HAP-1 (cell line): Measurements from ENCODE around the gene SYNPO2L.
"Not testable (repeated sequence)": the region's sequence is repeated elsewhere in the genome, so short reads cannot be mapped to it uniquely, and the experiment has no call there.

ENCODE experiments used
- DNase-seq, 2 experiments: peaks; one replicate each; pipeline ENCODE4 v3.0.0-alpha.2; 2016 to 2020; ENCODE audit warnings: low spot score in 2 of 2
- H3K27me3 ChIP-seq: fragments of 250-450 bp; sonication (Bioruptor Pico); 2 replicates; pipeline ENCODE4 v1.5.1; 2020; ENCODE audit warnings: low read depth, mild to moderate bottlenecking, moderate library complexity
- H3K36me3 ChIP-seq: fragments of 250-450 bp; sonication (Bioruptor Pico); replicated peaks from 2 replicates; pipeline ENCODE4 v1.5.1; 2020; ENCODE audit warnings: mild to moderate bottlenecking
- H3K4me1 ChIP-seq: fragments of 250-450 bp; sonication (Bioruptor Pico); 2 replicates; pipeline ENCODE4 v1.5.1; 2020; ENCODE audit warnings: mild to moderate bottlenecking
- H3K4me3 ChIP-seq: fragments of 250-450 bp; sonication (Bioruptor Pico); 2 replicates; pipeline ENCODE4 v1.5.1; 2020; ENCODE audit warnings: mild to moderate bottlenecking, moderate library complexity
- H3K9me3 ChIP-seq: fragments of 250-450 bp; sonication (Bioruptor Pico); 2 replicates; pipeline ENCODE4 v1.5.1; 2020; ENCODE audit warnings: mild to moderate bottlenecking, moderate library complexity
- in situ Hi-C: fragments of 300-500 bp; cut with MboI; formaldehyde crosslinking; loops from 3 replicates; pipeline ENCODE4 v1.14.3; 2020; ENCODE audit warnings: low sequenced_read_pairs, inconsistent platforms, mixed read lengths

Gene SYNPO2L, protein sequence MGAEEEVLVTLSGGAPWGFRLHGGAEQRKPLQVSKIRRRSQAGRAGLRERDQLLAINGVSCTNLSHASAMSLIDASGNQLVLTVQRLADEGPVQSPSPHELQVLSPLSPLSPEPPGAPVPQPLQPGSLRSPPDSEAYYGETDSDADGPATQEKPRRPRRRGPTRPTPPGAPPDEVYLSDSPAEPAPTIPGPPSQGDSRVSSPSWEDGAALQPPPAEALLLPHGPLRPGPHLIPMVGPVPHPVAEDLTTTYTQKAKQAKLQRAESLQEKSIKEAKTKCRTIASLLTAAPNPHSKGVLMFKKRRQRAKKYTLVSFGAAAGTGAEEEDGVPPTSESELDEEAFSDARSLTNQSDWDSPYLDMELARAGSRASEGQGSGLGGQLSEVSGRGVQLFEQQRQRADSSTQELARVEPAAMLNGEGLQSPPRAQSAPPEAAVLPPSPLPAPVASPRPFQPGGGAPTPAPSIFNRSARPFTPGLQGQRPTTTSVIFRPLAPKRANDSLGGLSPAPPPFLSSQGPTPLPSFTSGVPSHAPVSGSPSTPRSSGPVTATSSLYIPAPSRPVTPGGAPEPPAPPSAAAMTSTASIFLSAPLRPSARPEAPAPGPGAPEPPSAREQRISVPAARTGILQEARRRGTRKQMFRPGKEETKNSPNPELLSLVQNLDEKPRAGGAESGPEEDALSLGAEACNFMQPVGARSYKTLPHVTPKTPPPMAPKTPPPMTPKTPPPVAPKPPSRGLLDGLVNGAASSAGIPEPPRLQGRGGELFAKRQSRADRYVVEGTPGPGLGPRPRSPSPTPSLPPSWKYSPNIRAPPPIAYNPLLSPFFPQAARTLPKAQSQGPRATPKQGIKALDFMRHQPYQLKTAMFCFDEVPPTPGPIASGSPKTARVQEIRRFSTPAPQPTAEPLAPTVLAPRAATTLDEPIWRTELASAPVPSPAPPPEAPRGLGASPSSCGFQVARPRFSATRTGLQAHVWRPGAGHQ

DNA sequence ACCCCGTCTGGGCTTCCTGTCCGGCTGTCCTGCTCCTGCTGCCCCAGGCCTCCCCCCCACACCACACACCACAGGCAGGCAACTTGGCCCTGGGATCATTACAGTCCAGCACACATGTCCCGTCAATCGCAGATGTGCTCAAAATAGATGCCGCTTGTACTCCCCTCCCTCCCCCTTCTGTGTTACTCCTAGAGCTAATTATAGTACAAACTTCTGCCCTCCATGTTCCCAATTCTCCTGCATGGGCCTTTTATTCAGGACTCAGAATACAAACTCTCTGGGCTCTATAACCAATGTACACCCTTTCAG is at the start of gene SYNPO2L:
SYNPO2L (minus strand) TSS at position 40 of the 309 bp plus-strand sequence. CDS start 107 bp downstream, outside the sequence.
- no peaks in the 10 kb centered on the region for H3K27me3 ChIP-seq
- no peaks in the 10 kb centered on the region for H3K9me3 ChIP-seq
- in situ Hi-C loops: no loop called here
- no peaks in the 10 kb centered on the region for H3K36me3 ChIP-seq
- no peak for DNase-seq
- H3K4me1 ChIP-seq: no peaks in the 10 kb centered on the region
- H3K4me3 ChIP-seq: no peak within 1 kb of the TSS

DNA sequence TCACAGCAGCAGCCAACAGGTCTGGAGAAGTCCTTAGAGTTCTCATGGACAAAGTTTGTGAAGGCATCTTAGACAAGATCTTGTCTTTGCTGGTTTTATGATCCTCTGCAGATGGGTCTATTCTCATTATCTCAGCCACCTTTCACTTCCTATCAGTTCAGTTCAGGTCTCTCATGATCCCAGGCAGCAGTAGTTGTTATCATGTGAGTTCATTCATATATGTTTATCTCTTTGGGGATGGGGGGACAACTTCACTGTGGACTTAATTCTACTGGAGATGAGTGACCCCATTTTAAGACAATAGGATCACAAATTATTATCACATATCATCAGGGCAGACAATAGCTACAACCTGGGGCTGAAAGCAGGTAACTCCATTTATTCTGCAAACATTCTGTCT is 48.1 kb upstream of the SYNPO2L start:
- H3K9me3 ChIP-seq, H3K36me3 ChIP-seq, H3K4me3 ChIP-seq, DNase-seq, H3K27me3 ChIP-seq, H3K4me1 ChIP-seq, in situ Hi-C loops: not testable (repeated sequence)

DNA sequence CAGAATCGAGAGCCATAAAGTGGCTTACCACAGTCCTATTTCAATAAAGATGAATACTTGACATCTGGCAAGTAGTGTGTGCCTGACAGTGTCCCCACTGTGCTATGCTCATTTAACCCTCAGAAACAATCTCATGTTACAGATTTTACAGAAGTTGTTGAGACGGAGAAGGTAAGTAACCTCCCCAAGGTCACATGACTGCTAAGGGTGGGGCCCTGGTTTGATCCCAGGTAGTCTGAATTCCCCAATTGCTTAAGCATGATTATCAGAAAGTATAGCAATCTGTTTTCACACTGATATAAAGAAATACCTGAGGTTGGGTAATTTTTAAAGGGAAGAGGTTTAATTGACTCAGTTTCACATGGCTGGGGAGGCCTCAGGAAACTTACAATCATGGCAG is 43.0 kb upstream of the SYNPO2L start:
- H3K4me3 ChIP-seq, DNase-seq, H3K36me3 ChIP-seq, H3K27me3 ChIP-seq, H3K4me1 ChIP-seq, in situ Hi-C loops, H3K9me3 ChIP-seq: not testable (repeated sequence)

DNA sequence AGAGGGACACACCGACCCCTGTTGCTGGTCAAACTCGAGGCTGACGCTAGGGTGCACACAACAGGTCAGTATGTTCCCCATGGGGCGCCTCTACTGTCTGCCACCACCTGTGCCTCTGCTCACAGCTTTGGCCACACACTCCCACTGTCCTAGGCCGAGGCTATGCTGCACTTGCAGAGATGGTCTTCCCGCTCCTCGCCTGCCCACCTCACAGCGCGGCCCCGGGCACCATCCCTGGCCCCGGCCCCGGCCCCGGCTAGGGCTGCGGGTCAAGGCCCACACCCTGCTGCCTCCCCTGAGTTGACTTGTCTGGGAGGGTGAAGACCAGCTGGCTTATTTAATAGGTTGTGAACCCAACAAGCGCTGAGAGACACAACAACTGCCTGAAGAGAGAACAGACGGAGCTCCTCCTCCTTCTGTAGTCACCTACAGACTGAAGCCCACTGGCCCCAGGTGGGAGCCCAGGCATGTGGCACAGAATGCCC is 41.9 kb upstream of the SYNPO2L start, which contains the start of gene AGAP5:
AGAP5 (minus strand) TSS at position 435 of the 485 bp plus-strand sequence; CDS start at position 81, 354 bp downstream.
- H3K27me3 ChIP-seq, H3K36me3 ChIP-seq, DNase-seq, H3K4me1 ChIP-seq, H3K4me3 ChIP-seq, in situ Hi-C loops, H3K9me3 ChIP-seq: not testable (repeated sequence)

DNA sequence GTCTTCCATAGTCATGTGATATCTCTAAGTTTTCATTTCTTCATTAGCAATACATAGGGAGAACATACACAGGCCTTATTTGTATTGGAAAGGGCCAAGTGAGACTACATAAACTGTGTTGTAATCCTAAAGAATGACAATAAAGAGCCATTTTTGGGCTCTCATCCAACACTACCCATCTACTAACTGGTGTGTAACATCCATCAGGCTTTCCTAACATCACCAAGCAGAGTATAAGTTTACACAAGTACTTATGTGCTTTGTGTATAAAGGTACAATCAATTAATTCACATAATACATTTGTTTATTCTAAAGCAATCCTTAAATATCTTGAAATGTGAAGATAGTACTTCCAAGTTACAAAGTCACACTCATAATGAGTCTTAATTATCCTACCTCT is 39.5 kb upstream of the SYNPO2L start:
- H3K36me3 ChIP-seq, in situ Hi-C loops, DNase-seq, H3K27me3 ChIP-seq, H3K4me3 ChIP-seq, H3K4me1 ChIP-seq, H3K9me3 ChIP-seq: not testable (repeated sequence)

DNA sequence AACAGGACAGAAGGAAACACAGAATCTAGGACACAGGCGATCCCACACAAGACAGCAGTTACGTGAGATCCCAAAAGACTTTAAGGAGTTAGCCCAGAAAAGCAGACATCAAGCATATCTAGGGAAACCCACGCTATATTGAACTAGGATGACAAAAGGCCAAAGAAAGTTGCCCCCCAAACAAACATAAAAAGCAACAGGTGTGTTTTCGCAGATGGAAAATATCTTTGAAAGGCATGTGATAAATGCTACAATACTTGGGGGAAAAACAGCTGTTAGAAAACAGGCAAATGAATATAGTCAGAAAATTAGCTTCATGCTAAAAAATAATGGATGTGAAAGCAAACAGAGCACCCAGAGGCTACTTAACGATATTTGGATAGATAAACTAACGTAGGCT is 34.9 kb upstream of the SYNPO2L start:
- H3K27me3 ChIP-seq, H3K4me1 ChIP-seq, in situ Hi-C loops, H3K36me3 ChIP-seq, H3K4me3 ChIP-seq, H3K9me3 ChIP-seq, DNase-seq: not testable (repeated sequence)

DNA sequence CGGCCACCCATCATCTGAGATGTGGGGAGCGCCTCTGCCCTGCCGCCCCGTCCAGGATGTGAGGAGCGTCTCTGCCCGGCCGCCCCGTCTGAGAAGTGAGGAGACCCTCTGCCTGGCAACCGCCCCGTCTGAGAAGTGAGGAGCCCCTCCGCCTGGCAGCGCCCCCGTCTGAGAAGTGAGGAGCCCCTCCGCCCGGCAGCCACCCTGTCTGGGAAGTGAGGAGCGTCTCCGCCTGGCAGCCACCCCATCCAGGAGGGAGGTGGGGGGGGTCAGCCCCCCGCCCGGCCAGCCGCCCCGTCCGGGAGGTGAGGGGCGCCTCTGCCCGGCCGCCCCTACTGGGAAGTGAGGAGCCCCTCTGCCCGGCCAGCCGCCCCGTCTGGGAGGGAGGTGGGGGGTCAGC is 33.8 kb upstream of the SYNPO2L start:
- DNase-seq, H3K4me3 ChIP-seq: not testable (repeated sequence)

DNA sequence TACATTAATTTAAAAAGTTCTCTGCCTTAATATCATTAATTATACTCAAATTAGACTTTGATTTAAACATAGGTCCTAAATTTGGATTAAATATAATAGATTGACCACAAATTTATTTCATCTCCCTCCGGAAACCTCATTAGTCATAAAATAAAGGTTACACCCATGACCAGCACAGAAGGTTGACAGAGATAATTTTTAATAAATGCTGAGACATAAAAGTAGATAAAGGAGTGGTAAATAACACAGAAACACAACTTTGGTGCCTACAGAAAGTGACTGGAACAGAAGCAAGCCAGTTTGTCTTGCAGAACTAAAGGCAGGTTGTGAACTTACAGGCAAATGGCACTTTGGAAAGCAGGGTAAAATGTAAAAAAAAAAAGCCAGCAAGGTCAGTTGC is 31.8 kb upstream of the SYNPO2L start:
- H3K4me3 ChIP-seq, H3K36me3 ChIP-seq, H3K9me3 ChIP-seq, H3K27me3 ChIP-seq, DNase-seq, in situ Hi-C loops, H3K4me1 ChIP-seq: not testable (repeated sequence)

More for the DNA sequence above, 33.8 kb upstream of the SYNPO2L start:
- H3K9me3 ChIP-seq, in situ Hi-C loops, H3K4me1 ChIP-seq, H3K36me3 ChIP-seq, H3K27me3 ChIP-seq: not testable (repeated sequence)

DNA sequence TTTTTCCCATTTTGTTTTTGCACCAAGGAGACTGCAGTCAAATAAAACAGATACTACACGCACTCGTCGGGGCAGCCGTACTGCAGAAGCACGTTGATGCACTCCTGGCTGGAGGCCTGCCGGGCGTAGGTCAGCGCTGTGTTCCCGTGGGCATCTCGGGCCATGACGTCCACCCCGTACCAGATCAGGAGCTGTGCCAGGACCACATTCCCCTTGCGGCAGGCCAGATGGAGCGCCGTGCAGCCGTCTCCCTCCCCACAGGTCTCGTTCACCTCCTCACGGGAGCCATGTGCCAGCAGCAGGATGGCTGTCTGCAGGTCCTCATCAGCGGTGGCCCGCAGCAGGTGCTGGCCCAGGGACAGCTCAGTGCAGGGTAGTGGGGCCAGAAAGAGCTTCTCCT is 18.7 kb upstream of the SYNPO2L start:
- H3K4me3 ChIP-seq, in situ Hi-C loops, H3K27me3 ChIP-seq, H3K4me1 ChIP-seq, H3K9me3 ChIP-seq, H3K36me3 ChIP-seq, DNase-seq: not testable (repeated sequence)

DNA sequence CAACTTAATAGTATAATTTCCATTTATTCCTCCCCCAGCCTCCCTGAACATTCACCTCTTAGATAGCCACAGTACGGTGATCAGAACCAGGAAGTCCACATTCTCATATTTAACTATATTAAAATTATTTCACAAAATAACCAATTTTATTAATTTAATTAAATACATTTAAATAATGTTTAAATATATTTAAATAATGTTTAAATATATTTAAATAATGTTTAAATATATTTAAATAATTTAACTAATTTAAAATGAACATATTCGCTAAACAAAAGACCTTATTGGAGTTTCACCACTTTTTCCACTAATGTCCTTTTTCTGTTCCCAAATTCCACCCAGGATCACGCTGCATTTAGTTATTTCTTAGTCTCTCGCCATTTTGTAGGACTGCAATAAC is 12.5 kb upstream of the SYNPO2L start:
- H3K9me3 ChIP-seq, H3K27me3 ChIP-seq, DNase-seq, H3K4me1 ChIP-seq, in situ Hi-C loops, H3K4me3 ChIP-seq, H3K36me3 ChIP-seq: not testable (repeated sequence)

DNA sequence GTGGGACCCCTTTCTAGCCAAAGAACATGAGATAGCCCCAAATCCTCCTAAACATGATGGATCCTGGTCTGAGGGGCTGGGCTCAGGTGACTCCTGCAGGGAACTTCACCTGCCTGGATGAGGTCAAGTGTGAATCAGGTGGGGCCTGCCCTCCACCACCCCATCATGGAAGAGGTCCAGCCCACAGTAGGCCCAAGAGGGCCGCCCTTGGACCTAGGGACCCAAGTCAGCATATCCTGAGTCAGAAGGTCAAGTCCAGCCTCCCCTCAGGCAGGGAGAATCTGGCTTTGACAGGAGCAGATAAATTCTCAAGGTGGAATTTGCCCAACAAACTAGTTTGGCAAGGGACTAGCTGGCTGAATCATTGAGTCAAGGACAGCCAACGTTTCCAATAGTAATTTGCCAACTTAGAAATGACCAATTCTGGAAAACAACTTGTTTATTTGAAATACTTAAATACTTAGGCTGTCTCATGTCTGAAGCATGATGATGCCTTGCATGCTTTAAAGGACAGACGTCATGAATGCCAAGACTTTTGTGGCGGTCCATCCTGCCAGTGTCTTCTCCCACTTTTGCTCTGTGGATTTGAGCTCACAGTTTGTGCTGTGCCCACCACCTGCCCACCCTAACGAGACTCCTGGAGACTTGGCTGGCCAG is 10.5 kb upstream of the SYNPO2L start:
- DNase-seq, in situ Hi-C loops, H3K4me3 ChIP-seq: not testable (repeated sequence)

DNA sequence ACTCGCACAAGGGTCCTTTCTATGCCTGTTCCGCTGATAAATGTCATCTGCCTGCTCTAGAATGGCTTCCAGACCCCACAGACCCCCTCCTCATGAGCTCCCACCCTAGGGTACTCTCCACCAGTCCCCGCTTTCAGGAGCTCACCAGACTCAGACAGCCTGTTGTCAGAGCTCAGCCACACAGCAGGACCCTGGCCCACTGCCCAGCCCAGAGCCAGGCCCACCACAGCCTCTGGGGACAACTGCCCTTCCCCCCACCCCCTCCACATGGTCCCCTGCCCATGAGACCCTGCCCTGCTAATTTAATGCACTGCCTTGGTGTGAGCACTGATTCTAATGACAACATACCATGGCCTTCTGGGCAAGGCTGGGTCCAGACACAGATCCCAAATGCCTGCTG is 9.8 kb upstream of the SYNPO2L start:
- H3K4me1 ChIP-seq, H3K4me3 ChIP-seq, H3K9me3 ChIP-seq, DNase-seq, in situ Hi-C loops, H3K36me3 ChIP-seq, H3K27me3 ChIP-seq: not testable (repeated sequence)

More for the DNA sequence above, 10.5 kb upstream of the SYNPO2L start:
- H3K36me3 ChIP-seq, H3K9me3 ChIP-seq, H3K27me3 ChIP-seq, H3K4me1 ChIP-seq: not testable (repeated sequence)

DNA sequence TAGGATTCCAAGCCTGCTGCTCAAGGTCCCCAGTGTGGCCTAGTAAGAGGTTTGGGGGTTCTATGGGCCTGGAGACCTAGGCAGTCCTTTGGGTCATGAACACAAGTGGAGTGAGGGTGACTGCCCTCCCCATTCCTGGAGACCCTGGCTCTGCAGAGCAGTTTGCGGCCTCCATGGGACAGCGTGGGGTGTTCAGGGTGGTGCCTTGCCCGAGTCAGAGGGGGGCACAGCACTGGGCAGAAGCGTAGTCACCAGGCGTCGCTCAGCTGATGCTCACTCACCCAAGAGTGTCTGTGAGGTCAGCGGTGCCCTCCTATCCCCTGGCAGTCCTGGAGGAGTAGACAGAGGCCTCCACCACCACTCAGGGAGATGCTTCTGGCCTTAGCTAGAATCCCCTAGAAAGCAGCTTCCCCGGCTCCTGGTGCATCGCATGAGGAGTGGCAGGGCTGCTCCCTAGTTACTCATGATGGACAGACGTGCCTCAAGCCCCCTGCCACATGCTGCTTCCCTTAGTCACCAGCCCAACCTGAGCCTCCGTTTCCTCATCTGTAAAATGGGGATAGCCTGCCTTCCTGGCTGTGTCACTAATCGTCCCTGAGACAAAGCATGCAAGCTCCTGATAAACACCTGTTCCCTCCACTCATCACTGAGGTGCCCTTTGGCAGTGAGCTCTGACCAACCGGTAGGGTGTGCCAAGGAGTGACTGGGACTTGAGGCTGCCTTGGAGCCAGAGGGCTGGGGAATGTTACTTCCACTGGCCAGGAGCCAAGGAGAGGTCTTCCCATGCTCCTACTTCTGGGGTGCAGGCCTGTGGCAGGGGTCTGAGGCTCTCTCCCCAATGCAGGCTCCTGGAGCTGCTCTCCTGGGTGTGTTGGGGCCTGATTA is 8.6 kb upstream of the SYNPO2L start:
- H3K27me3 ChIP-seq, H3K36me3 ChIP-seq, H3K4me1 ChIP-seq, H3K9me3 ChIP-seq, DNase-seq, H3K4me3 ChIP-seq, in situ Hi-C loops: not testable (repeated sequence)
